HG03064 (cell line): ENCODE results near the gene RAB11FIP5.
"Not testable (repeated sequence)": the region's sequence is repeated elsewhere in the genome, so short reads cannot be mapped to it uniquely, and the experiment has no call there.

Experiments used
- ATAC-seq: cut with Tn5 transposase; IDR thresholded peaks from one replicate; pipeline ENCODE4 v1.9.1; 2021; ENCODE audit warnings: low read depth; ENCODE audit not compliant: unreplicated experiment

Gene RAB11FIP5

GRCh38 chr2:73112913-73113854 lies at the start of gene RAB11FIP5:
Gene RAB11FIP5 (minus strand): TSS chr2:73112948. CDS start chr2:73112777, 171 bp downstream.
- ATAC-seq, result peak; percentile 79

DNA sequence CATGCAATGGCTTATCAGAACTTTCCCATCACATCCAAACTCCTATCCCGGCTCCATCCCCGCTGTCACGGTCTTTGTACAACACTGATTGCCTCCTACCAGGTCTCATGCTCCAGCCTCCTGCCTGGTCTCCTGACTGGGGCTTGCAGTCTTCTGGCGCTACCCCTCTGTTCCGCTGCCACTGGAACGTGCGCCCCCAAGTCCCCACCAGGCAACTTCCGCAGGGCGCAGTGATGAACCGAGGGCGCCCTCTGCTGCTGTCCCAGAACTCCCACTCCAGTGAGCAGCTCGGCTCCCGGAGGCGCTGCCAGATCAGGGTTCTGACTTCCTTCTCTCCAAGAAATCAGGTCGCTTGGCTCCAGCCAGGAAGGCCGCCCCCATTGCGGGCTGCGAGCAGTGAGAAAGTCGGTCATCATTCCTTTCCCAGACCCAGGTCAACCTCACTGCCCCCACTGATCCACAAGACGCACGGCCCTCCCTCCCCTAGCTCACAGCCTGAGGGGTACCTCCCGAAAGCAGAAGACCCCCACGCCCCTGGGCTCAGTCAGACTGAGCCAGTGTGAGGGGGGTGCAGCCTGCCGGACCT lies 43.9 kb upstream of the RAB11FIP5 start:
- ATAC-seq, result no peak

DNA sequence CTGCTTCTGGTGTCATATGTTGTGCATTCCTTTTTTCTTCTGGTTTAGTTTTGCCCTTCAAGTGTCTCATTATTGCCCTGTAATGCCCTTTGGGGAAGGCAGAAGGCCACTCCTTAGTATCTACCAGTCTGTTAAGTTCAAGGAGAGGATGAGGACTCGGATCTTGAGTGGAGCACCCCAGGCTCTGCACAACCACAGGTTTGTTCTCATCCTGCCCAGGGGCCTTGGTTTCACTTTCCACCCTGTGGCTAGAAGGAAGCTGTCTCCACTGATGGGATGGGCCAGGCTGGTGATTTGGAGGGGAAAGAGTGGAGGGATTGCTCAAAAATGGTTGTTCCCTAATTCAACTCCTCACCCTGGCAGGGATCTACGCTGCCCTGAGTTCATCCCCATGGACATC lies 30.2 kb upstream of the RAB11FIP5 start:
- no peak for ATAC-seq

GRCh38 chr2:73141896-73142295 lies 29.1 kb upstream of the RAB11FIP5 start:
- no peak for ATAC-seq

DNA sequence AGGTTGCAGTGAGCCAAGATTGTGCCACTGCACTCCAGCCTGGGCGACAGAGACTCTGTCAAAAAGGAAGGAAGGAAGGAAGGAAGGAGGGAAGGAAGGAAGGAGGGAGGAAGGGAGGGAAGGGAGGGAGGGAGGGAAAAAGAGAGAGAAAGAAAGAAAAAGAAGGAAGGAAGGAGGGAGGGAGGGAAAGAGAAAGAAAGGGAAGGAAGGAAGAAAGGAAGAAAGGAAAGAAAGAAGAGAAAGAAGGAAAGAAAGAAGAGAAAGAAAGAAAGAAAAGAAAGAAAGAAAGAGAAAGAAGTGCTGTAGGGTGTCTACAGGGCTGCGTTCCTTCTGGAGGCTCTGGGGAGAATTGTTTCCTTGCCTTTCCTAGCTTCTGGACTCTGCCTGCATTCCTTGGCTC lies 22.5 kb upstream of the RAB11FIP5 start:
- ATAC-seq, result no peak

DNA sequence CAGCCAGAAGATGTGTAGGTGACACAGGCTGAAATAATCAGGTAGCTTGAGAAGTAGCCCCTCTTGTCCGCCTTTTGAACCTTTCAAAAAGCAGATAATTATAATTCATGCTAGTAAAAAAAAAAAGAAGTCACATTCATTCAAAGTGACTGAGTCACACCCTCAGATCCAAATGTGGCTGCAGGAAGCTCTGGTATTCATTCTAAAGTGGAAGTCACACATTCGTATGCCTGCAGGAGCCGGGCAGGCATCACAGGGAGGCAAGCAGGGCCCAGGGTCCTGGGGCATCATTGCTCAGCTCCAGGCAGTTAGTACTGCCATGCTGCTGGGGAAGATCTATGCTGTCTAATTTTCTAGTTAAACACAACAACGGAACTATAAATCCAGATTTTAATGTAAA lies 21.7 kb upstream of the RAB11FIP5 start:
- ATAC-seq, result no peak

DNA sequence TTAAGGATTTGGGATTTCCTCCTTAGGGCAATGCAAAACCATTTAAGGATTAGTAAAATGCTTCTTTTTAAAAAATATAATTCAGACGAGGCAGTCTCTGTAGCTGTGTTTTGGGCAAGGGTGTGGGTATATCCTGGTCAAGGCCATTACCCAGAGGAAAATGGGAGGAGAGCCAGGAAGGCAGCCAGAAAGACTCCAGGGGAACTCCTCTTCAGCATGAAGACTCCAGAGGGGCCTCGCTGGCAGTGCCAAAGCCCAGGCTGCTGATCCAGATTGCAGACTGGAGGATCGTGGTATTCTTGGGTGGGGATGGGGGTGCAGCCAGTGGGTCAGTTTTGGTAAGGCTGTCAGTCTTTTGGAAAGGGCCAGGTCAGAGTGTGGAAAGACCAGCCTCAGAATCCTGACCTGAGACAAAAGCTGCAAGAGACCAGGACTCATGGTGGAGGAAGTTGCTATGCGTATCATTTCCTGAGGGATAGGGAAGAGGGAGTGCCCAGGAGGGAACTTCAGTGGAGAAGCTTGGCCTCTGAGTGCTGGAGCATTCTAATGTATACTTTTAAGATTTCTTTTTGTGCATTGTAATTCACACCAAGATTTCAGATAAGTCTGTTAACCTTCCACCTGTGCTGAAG lies 20.9 kb upstream of the RAB11FIP5 start:
- no peak for ATAC-seq

- ATAC-seq, result no peak
Observed at GRCh38 chr2:73131807-73132206, 19.1 kb upstream of the RAB11FIP5 start.

DNA sequence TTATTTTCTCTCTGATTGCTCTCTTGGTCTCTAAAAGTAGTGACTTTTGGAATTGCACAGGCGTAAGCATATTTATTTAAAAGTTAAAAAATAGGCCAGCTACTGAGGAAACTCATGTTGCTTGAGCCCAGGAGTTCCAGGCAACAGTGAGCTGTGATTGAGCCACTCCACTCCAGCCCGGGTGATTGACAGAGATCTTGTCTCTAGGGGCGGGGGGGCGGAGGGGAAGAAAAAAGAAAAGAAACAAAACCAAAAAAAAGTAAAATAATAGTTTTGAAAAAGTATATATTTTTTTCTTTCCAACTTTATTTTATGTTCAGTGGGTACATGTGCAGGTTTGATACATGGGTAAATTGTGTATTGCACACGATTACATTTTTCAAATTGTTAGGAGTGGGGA lies 18.0 kb upstream of the RAB11FIP5 start:
- no peak for ATAC-seq

- ATAC-seq, result no peak
Observed at GRCh38 chr2:73128841-73129535, 16.2 kb upstream of the RAB11FIP5 start.

- ATAC-seq, result no peak
Observed at GRCh38 chr2:73122536-73122935, 9.8 kb upstream of the RAB11FIP5 start.

DNA sequence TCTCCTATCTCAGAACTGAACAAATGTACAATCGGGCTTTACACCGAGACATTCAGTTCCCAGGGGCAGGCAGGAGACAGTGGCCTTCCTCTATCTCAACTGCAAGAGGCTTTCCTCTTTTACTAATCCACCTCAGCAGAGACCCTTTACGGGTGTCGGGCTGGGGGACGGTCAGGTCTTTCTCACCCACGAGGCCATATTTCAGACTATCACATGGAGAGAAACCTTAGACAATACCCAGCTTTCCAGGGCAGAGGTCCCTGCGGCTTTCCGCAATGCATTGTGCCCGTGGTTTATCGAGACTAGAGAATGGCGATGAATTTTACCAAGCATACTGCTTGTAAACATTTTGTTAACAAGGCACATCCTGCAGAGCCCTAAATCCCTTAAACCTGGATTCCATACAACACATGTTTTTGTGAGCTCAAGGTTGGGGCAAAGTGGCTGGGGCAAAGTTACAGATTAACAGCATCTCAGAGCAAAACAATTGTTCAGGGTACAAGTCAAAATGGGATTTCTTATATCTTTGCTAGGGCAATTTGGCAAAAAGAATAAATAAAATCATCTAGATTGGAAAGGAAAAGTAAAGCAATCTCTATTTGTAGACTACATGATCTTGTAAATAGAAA lies 7.0 kb upstream of the RAB11FIP5 start:
- not testable (repeated sequence) for ATAC-seq

GRCh38 chr2:73117441-73117840 lies 4.7 kb upstream of the RAB11FIP5 start:
- ATAC-seq, result no peak

DNA sequence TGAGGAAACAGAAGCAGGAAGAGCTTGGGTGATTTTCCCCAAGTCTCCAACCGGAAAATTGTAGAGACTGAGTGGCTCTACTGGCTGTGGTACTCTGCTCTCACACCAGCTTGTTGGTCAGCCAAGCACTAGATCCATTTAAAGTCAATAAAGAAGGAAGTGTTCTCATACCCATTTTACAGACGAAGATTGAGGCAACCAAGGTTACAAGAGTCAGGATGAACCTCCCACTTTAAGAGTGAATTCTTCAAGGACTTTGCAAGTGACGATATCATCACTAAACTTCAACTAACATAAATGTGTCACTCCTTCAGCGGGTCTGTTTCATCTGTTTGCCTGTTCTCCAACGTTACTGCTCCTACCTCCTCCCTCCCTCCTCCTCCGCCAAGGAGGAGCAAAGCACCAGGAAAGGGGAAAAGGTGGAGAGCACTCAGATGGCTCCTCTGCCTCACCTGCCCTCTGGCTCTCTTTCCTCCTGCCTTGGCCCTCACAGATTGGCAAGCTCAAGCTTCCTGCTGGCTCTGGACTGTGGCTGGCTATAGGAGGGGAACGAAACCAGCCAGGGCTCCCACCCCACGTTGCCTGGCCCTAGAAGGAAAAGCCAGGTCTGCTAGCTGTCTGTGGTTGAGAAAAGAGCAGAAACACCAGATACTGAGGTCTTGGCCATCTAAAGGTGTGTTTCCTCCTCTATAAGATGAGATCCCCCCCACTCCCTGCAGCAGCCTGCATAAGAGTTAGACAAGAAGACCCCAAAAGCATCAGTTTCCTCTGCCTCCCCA lies 3.6 kb upstream of the RAB11FIP5 start:
- ATAC-seq, result no peak

GRCh38 chr2:73114273-73114867 lies 1.6 kb upstream of the RAB11FIP5 start:
- ATAC-seq, result no peak

DNA sequence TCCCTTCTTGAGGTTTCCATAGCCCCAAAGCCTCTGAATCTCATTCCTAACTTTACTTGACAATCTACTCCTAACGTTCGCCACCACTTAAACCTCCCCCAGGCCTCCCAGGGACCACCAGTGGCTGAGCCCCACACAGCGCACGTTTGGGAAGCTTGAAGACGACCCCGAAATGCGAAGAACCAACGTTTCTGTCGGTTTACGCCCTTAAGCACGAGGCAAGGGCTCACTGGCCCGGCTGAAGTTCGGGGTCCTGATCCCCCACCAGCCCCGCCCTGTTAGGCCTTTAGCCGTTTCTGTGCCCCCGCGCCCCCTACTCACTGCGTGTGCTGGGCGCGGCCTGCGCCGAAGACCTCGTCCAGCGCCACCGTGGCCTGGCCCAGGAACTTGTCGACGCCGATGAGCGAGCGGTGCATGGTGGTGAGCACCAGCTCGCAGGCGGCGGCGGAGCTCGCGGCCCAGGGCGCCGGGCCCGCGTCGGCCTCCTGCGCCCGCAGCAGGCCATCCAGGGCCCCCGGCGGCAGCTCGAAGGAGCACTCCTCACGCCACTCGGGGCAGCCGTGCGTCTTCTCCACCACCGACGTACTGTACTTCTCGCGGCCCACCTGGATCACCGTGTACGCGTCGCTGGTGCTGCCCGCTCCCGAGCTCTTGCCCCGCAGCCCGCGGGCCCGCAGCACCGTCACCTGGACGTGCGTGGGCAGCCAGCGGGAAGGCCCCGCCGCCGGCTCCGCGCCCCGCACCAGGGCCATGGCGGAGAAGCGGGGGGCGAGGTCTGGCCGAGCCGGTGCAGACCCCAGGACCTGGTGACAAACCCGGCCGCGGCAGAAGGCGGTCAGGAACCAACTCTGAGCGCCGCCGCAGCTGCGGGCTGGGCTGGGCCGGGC lies 479 bp downstream of the RAB11FIP5 start:
- ATAC-seq, result peak; percentile 11

DNA sequence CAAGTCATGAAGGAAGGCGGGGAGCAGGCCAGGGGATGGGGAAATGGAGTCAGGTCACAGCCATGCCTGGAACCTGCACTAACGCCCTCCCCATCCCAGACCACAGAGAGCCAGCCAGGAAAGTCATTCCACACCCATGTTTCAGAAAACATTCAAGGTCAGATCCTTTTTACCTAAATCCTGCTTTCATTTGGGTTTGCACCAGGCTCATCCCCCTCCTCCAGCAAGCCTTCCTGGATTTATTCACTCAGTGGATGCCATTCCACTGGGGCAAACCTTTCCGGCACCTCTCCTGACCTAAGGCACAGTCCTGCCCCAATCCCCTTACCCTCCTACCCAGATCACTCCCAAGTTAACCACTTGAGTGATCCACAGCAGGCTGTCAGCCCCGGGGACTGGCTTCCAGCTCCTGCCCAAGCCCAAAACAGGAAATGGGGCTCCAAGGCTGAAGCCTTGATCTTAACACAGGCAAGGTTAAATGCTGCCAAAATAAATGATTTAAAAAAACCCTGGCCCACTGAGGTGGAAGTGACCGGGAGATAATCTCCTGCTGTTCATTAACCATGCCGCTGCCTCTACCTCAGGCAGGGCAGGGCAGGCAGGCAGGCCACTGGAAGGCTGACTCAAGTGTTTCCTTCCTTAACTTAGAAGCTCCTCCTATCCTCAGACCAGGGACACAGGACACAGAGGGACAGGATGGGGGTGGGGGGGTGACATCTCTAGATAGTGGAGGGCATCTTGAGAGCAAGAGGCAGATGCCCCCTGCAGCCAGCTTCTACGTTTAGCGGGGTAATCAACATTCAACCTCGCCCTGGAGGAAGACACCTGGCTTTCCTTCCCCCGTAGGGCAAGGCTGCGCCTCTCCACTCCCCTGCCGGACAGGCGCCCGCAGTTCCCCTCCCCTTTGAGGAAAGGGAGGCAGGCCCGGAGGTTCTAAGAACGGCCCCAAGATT lies 1.4 kb downstream of the RAB11FIP5 start:
- no peak for ATAC-seq
